NCI-H2107 (cell line): ENCODE data around the gene TMOD4.
"Not testable (repeated sequence)": the region's sequence is repeated elsewhere in the genome, so short reads cannot be mapped to it uniquely, and the experiment has no call there.

Experiments used
- DNase-seq: peaks from one replicate; lab custom pipeline; 2025; lab: John Stamatoyannopoulos, UW

TMOD4 gene

GRCh38 chr1:151175863-151176262 is at the start of gene TMOD4:
Gene TMOD4 (minus strand): TSS chr1:151175981. CDS start chr1:151174875, 1,106 bp downstream.
- no peak for DNase-seq

- DNase-seq = no peak
Observed at GRCh38 chr1:151222130-151222529, 46.3 kb upstream of the TMOD4 start.

GRCh38 chr1:151221616-151222015 is 45.8 kb upstream of the TMOD4 start:
- DNase-seq = no peak

- no peak for DNase-seq
Observed at GRCh38 chr1:151213560-151213959, 37.8 kb upstream of the TMOD4 start.

- DNase-seq = no peak
Observed at GRCh38 chr1:151211972-151212705, 36.4 kb upstream of the TMOD4 start.

GRCh38 chr1:151210830-151211229 is 35.0 kb upstream of the TMOD4 start:
- no peak for DNase-seq

- not testable (repeated sequence) for DNase-seq
Observed at GRCh38 chr1:151205381-151205965, 29.7 kb upstream of the TMOD4 start.

- DNase-seq = no peak
Observed at GRCh38 chr1:151199873-151200581, 24.2 kb upstream of the TMOD4 start.

- DNase-seq = peak; percentile 99
Observed at GRCh38 chr1:151198254-151199127, 22.7 kb upstream of the TMOD4 start, which contains the start of gene PIP5K1A. Gene PIP5K1A (plus strand): TSS chr1:151198552. CDS start chr1:151198997, 445 bp downstream.

- no peak for DNase-seq
Observed at GRCh38 chr1:151197863-151198253, 22.1 kb upstream of the TMOD4 start.

GRCh38 chr1:151196292-151196800 is 20.6 kb upstream of the TMOD4 start:
- peak; percentile 60 for DNase-seq

- not testable (repeated sequence) for DNase-seq
Observed at GRCh38 chr1:151194894-151195594, 19.3 kb upstream of the TMOD4 start.

- no peak for DNase-seq
Observed at GRCh38 chr1:151193856-151194255, 18.1 kb upstream of the TMOD4 start.

GRCh38 chr1:151193304-151193703 is 17.5 kb upstream of the TMOD4 start:
- DNase-seq = no peak

GRCh38 chr1:151192047-151192446 is 16.3 kb upstream of the TMOD4 start:
- no peak for DNase-seq

- peak; percentile 84 for DNase-seq
Observed at GRCh38 chr1:151189637-151190445, 14.1 kb upstream of the TMOD4 start, which contains the start of gene VPS72. Gene VPS72 (minus strand): TSS chr1:151190197. CDS start chr1:151190121, 76 bp downstream.

- not testable (repeated sequence) for DNase-seq
Observed at GRCh38 chr1:151188667-151189066, 12.9 kb upstream of the TMOD4 start.

GRCh38 chr1:151187205-151187604 is 11.4 kb upstream of the TMOD4 start:
- DNase-seq = no peak

GRCh38 chr1:151184211-151184610 is 8.4 kb upstream of the TMOD4 start:
- no peak for DNase-seq

- no peak for DNase-seq
Observed at GRCh38 chr1:151176514-151177045, 799 bp upstream of the TMOD4 start.
